Activated T-cell treated with anti-CD3 and anti-CD28 coated beads for 24 hours (primary cell): ENCODE results near the gene ARID5A.

Experiments used
- DNase-seq: peaks from one replicate; pipeline ENCODE4 v3.0.0-alpha.2; 2020; ENCODE audit warnings: low read depth

ARID5A gene

GRCh38 chr2:96601382-96602292 is 65.1 kb downstream of the ARID5A start:
- no peak for DNase-seq
